Caco-2 (cell line): Measurements from ENCODE around the gene JAG2. TPM values are rescaled to one million over a fixed set of nuclear protein-coding genes. Genes with fewer than 3 reads are reported as not detected.

Experiments
- BruUV-seq: library from RNA; stranded (reverse); fragments of 400-500 nt; replicated peaks from 2 replicates; lab custom pipeline; 2021; lab: Mats Ljungman, UMichigan
- CTCF ChIA-PET: fragments of 300-600 bp; sonication (Branson Sonifier 250); formaldehyde crosslinking; loops from one replicate; lab custom pipeline; 2022; ENCODE audit warnings: antibody characterized with exemption; lab: Charles Lee
- POLR2A ChIA-PET: fragments of 300-600 bp; sonication (Branson Sonifier 250); formaldehyde crosslinking; loops from one replicate; lab custom pipeline; 2022; ENCODE audit warnings: antibody characterized with exemption; lab: Charles Lee
- DNase-seq, 2 experiments: peaks; one replicate each; pipeline versions ENCODE4 v3.0.0 to v3.0.0-alpha.2; 2020 to 2022
- H3K27me3 ChIP-seq: replicated peaks from 2 replicates; pipeline ENCODE4 v1.6.0; 2011; ENCODE audit warnings: low read length; ENCODE audit not compliant: control insufficient read depth, insufficient read depth
- H3K36me3 ChIP-seq: 2 replicates; pipeline ENCODE4 v1.5.1; 2011; ENCODE audit warnings: low read length; ENCODE audit not compliant: control insufficient read depth, insufficient read depth
- H3K4me1 ChIP-seq: fragments of 250-450 bp; sonication (Bioruptor Pico); 2 replicates; pipeline ENCODE4 v1.5.1; 2020; ENCODE audit warnings: mild to moderate bottlenecking
- H3K4me3 ChIP-seq: 2 replicates; pipeline ENCODE4 v1.5.1; 2011; ENCODE audit warnings: low read depth, mild to moderate bottlenecking, control low read depth, low read length
- H3K9me3 ChIP-seq: fragments of 250-450 bp; sonication (Bioruptor Pico); 2 replicates; pipeline ENCODE4 v1.5.1; 2020; ENCODE audit warnings: mild to moderate bottlenecking, moderate library complexity
- H3K27ac Mint-ChIP-seq: one replicate; pipeline ENCODE4 v1.8.0; 2022; ENCODE audit warnings: mixed read lengths; ENCODE audit not compliant: unreplicated experiment
- H3K27me3 Mint-ChIP-seq: one replicate; pipeline ENCODE4 v1.8.0; 2022; ENCODE audit warnings: mixed read lengths; ENCODE audit not compliant: insufficient read depth, unreplicated experiment
- H3K36me3 Mint-ChIP-seq: one replicate; pipeline ENCODE4 v1.8.0; 2022; ENCODE audit warnings: mild to moderate bottlenecking, mixed read lengths; ENCODE audit not compliant: insufficient read depth, unreplicated experiment
- H3K4me1 Mint-ChIP-seq: one replicate; pipeline ENCODE4 v1.8.0; 2022; ENCODE audit warnings: low read depth, mixed read lengths; ENCODE audit not compliant: unreplicated experiment
- H3K4me3 Mint-ChIP-seq: one replicate; pipeline ENCODE4 v1.8.0; 2022; ENCODE audit warnings: mild to moderate bottlenecking, moderate library complexity, mixed read lengths; ENCODE audit not compliant: unreplicated experiment
- H3K9me3 Mint-ChIP-seq: one replicate; pipeline ENCODE4 v1.8.0; 2022; ENCODE audit warnings: mixed read lengths; ENCODE audit not compliant: unreplicated experiment
- intact Hi-C: fragments of 100-400 bp; cut with micrococcal nuclease; formaldehyde crosslinking; loops from one replicate; pipeline ENCODE4 v1.10.0; 2022; ENCODE audit not compliant: unreplicated experiment
- total RNA-seq: library from RNA; stranded (reverse); gene quantifications from 2 replicates; pipeline ENCODE4 v1.2.3, GENCODE V29; 2022
- TF ChIP-seq, protein P1 (sequence below), 2 experiments: fragments of 200-600 bp in 1 of 2; IDR thresholded peaks; 1 replicate in 1 of 2; 2 replicates in 1 of 2; pipeline versions ENCODE4 v1.5.1 to v1.8.0; 2011 to 2022; ENCODE audit warnings: antibody characterized with exemption in 1 of 2, control low read depth in 1 of 2, inconsistent platforms in 1 of 2, low read depth in 1 of 2, low read length in 1 of 2, mild to moderate bottlenecking in 1 of 2, moderate library complexity in 1 of 2; ENCODE audit not compliant: insufficient read depth in 1 of 2, severe bottlenecking in 1 of 2, unreplicated experiment in 1 of 2

The JAG2 gene
- total RNA-seq, 1 experiment from 2014 or later: 43.0 TPM

- Mint-ChIP-seq H3K9me3 (no peaks in the 10 kb centered on the region), H3K27me3 (peaks cover 6% of the 10 kb centered on the region), H3K4me3 (no peak overlapping the region), H3K27ac (no peak overlapping the region), H3K4me1 (no peaks in the 10 kb centered on the region), H3K36me3 (no peaks in the 10 kb centered on the region)
- no peak overlapping the region for H3K4me3 ChIP-seq
- no peaks in the 10 kb centered on the region for H3K4me1 ChIP-seq
- TF ChIP-seq, protein P1, sequence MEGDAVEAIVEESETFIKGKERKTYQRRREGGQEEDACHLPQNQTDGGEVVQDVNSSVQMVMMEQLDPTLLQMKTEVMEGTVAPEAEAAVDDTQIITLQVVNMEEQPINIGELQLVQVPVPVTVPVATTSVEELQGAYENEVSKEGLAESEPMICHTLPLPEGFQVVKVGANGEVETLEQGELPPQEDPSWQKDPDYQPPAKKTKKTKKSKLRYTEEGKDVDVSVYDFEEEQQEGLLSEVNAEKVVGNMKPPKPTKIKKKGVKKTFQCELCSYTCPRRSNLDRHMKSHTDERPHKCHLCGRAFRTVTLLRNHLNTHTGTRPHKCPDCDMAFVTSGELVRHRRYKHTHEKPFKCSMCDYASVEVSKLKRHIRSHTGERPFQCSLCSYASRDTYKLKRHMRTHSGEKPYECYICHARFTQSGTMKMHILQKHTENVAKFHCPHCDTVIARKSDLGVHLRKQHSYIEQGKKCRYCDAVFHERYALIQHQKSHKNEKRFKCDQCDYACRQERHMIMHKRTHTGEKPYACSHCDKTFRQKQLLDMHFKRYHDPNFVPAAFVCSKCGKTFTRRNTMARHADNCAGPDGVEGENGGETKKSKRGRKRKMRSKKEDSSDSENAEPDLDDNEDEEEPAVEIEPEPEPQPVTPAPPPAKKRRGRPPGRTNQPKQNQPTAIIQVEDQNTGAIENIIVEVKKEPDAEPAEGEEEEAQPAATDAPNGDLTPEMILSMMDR (IDR thresholded peaks at IDR 0.05; ENCODE audit: insufficient read depth in 1 of 2, low read depth in 1 of 2, low read length in 1 of 2, severe bottlenecking in 1 of 2, unreplicated experiment in 1 of 2): no peak
- CTCF ChIA-PET: no interaction called here
- peaks cover 4% of the 10 kb centered on the region; the same call in 1 of the 2 replicates for H3K9me3 ChIP-seq
- no peak for DNase-seq
- intact Hi-C loops: no loop called here
- BruUV-seq: no TSS peak
- H3K27me3 ChIP-seq: no peaks in the 10 kb centered on the region
- POLR2A ChIA-PET: no interaction called here
- no peaks in the 10 kb centered on the region for H3K36me3 ChIP-seq
These were observed 19.5 kb upstream of the JAG2 start for GRCh38 chr14:105187935-105188524.

GRCh38 chr14:105187116-105187515, 18.5 kb upstream of the JAG2 start:
- Mint-ChIP-seq H3K9me3 (no peaks in the 10 kb centered on the region), H3K27ac (no peak overlapping the region), H3K4me3 (no peak overlapping the region), H3K27me3 (peaks cover 6% of the 10 kb centered on the region), H3K4me1 (no peaks in the 10 kb centered on the region), H3K36me3 (no peaks in the 10 kb centered on the region)
- H3K36me3 ChIP-seq: no peaks in the 10 kb centered on the region
- intact Hi-C loops: no loop called here
- no peak for DNase-seq
- H3K4me3 ChIP-seq: no peak overlapping the region
- ChIA-PET CTCF (no interaction called here), POLR2A (no interaction called here)
- TF ChIP-seq, protein P1 (IDR thresholded peaks at IDR 0.05; ENCODE audit: insufficient read depth in 1 of 2, low read depth in 1 of 2, low read length in 1 of 2, severe bottlenecking in 1 of 2, unreplicated experiment in 1 of 2): no peak
- no TSS peak for BruUV-seq
- H3K27me3 ChIP-seq: no peaks in the 10 kb centered on the region
- H3K9me3 ChIP-seq: peaks cover 4% of the 10 kb centered on the region; the same call in 1 of the 2 replicates
- no peaks in the 10 kb centered on the region for H3K4me1 ChIP-seq

DNA sequence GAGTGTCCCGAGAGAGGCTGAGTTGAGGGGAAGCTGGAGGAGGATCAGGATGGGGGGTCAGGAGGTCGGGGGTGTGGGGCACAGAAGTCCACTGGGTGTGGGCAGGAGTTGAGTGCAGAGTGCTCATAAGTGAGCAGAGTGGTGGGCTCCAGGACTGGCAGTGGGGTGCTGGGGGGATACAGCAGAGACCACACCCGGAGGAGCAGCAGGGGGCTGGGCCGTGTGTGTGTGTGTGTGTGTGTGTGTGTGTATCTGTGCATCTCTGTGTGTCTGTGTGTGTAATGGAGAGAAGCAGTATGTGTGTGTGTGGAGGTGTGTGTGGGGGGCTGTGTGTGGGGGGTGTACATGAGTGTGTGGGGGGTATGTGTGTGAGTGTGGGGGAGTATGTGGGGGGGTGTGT, 17.4 kb upstream of the JAG2 start:
- Mint-ChIP-seq H3K27me3 (peaks cover 6% of the 10 kb centered on the region), H3K36me3 (no peaks in the 10 kb centered on the region), H3K4me3 (no peak overlapping the region), H3K9me3 (no peaks in the 10 kb centered on the region), H3K27ac (no peak overlapping the region), H3K4me1 (no peaks in the 10 kb centered on the region)
- intact Hi-C loops: no loop called here
- no TSS peak for BruUV-seq
- no peaks in the 10 kb centered on the region for H3K27me3 ChIP-seq
- ChIA-PET POLR2A (no interaction called here), CTCF (no interaction called here)
- DNase-seq: no peak
- no peaks in the 10 kb centered on the region for H3K36me3 ChIP-seq
- no peak overlapping the region for H3K4me3 ChIP-seq
- 0 out of 2 replicates have a peak, but pooled peaks cover 4% of the 10 kb centered on the region for H3K4me1 ChIP-seq
- H3K9me3 ChIP-seq: peaks cover 4% of the 10 kb centered on the region; the same call in 1 of the 2 replicates
- TF ChIP-seq, protein P1 (IDR thresholded peaks at IDR 0.05; ENCODE audit: insufficient read depth in 1 of 2, low read depth in 1 of 2, low read length in 1 of 2, severe bottlenecking in 1 of 2, unreplicated experiment in 1 of 2): no peak
